PC-3 (cell line): ENCODE data around the gene TPM4. TPM values are rescaled to one million over a fixed set of nuclear protein-coding genes. Genes with fewer than 3 reads are reported as not detected.
A peak's percentile ranks its signal among the peaks of the same experiment; 100 is the strongest.

Source experiments
- ATAC-seq: fragments of 200-7000 bp; cut with Tn5 transposase; 2 replicates; pipeline ENCODE4 v1.9.1; 2020; ENCODE audit warnings: mild to moderate bottlenecking, moderate library complexity
- BruUV-seq: library from RNA; stranded (reverse); fragments of 400-500 nt; replicated peaks from 2 replicates; lab custom pipeline; 2021; lab: Mats Ljungman, UMichigan
- CTCF ChIA-PET: fragments of 300-600 bp; sonication (Branson Sonifier 250); formaldehyde crosslinking; loops from one replicate; lab custom pipeline; 2022; ENCODE audit warnings: antibody characterized with exemption; lab: Charles Lee
- POLR2A ChIA-PET: fragments of 300-600 bp; sonication (Branson Sonifier 250); formaldehyde crosslinking; loops from one replicate; lab custom pipeline; 2022; ENCODE audit warnings: antibody characterized with exemption; ENCODE audit not compliant: unreplicated experiment; lab: Charles Lee
- DNase-seq: peaks from one replicate; pipeline ENCODE4 v3.0.0-alpha.2; 2015
- H2AFZ ChIP-seq: fragments of 300-600 bp; sonication (generic); 2 replicates; pipeline ENCODE4 v1.6.0; 2016; ENCODE audit warnings: antibody characterized with exemption, low read length
- H3F3A ChIP-seq: fragments of 300-600 bp; sonication (generic); one replicate; pipeline ENCODE4 v1.6.0; 2017; ENCODE audit warnings: antibody characterized with exemption, low read length, control low read depth, mild to moderate bottlenecking; ENCODE audit not compliant: unreplicated experiment
- H3K27ac ChIP-seq: fragments of 300-600 bp; sonication (generic); 2 replicates; pipeline ENCODE4 v1.5.1; 2016; ENCODE audit warnings: mild to moderate bottlenecking, low read length
- H3K27me3 ChIP-seq: fragments of 300-600 bp; sonication (generic); 2 replicates; pipeline ENCODE4 v1.6.1; 2016; ENCODE audit warnings: low read length, mixed read lengths
- H3K36me3 ChIP-seq: fragments of 300-600 bp; sonication (generic); 2 replicates; pipeline ENCODE4 v1.6.1; 2016; ENCODE audit warnings: low read depth, mixed run types, low read length, mixed read lengths
- H3K4me1 ChIP-seq: fragments of 300-600 bp; sonication (generic); 2 replicates; pipeline ENCODE4 v1.5.1; 2016; ENCODE audit warnings: low read length; ENCODE audit not compliant: insufficient read depth
- H3K4me2 ChIP-seq: fragments of 300-600 bp; sonication (generic); 2 replicates; pipeline ENCODE4 v1.6.0; 2016; ENCODE audit warnings: low read length
- H3K4me3 ChIP-seq: fragments of 300-600 bp; sonication (generic); 2 replicates; pipeline ENCODE4 v1.5.1; 2016; ENCODE audit warnings: mild to moderate bottlenecking, low read length, mixed read lengths
- H3K79me2 ChIP-seq: fragments of 300-600 bp; sonication (generic); 2 replicates; pipeline ENCODE4 v1.6.1; 2017; ENCODE audit warnings: low read length, mixed read lengths
- H3K9ac ChIP-seq: fragments of 300-600 bp; sonication (generic); 2 replicates; pipeline ENCODE4 v1.6.0; 2016; ENCODE audit warnings: mild to moderate bottlenecking, low read length
- H3K9me2 ChIP-seq: fragments of 300-600 bp; sonication (generic); replicated peaks from 2 replicates; pipeline ENCODE4 v1.6.1; 2016; ENCODE audit warnings: mixed run types, low read length, mixed read lengths
- H3K9me3 ChIP-seq: fragments of 300-600 bp; sonication (generic); 2 replicates; pipeline ENCODE4 v1.6.1; 2016; ENCODE audit warnings: low read length, mixed read lengths
- H4K20me1 ChIP-seq: fragments of 300-600 bp; sonication (generic); 2 replicates; pipeline ENCODE4 v1.6.1; 2016; ENCODE audit warnings: low read length, mixed read lengths
- EZH2 ChIP-seq: fragments of 300-600 bp; sonication (generic); IDR thresholded peaks from one replicate; pipeline ENCODE4 v1.6.1; 2017; ENCODE audit warnings: antibody characterized with exemption, mild to moderate bottlenecking, low read length; ENCODE audit not compliant: unreplicated experiment
- EZH2phosphoT487 ChIP-seq: fragments of 300-600 bp; sonication (generic); IDR thresholded peaks from 2 replicates; pipeline ENCODE4 v1.6.1; 2018; ENCODE audit warnings: mild to moderate bottlenecking, antibody characterized with exemption, low read length, borderline replicate concordance
- intact Hi-C: fragments of 100-400 bp; cut with micrococcal nuclease; formaldehyde crosslinking; loops from 2 replicates; pipeline ENCODE4 v1.9.0; 2023
- total RNA-seq: library from RNA; depleted of rRNA; stranded (reverse); fragments of >200 nt; gene quantifications from 2 replicates; pipeline ENCODE4 v1.2.3, GENCODE V29; 2014
- TF ChIP-seq, protein P1 (sequence below): fragments of 300-600 bp; sonication (generic); conservative IDR thresholded peaks from 2 replicates; pipeline ENCODE4 v1.5.1; 2017; ENCODE audit warnings: antibody characterized with exemption, low read depth, mild to moderate bottlenecking, low read length

Gene TPM4
- total RNA-seq, 1 experiment from 2014 or later: 135 TPM

DNA sequence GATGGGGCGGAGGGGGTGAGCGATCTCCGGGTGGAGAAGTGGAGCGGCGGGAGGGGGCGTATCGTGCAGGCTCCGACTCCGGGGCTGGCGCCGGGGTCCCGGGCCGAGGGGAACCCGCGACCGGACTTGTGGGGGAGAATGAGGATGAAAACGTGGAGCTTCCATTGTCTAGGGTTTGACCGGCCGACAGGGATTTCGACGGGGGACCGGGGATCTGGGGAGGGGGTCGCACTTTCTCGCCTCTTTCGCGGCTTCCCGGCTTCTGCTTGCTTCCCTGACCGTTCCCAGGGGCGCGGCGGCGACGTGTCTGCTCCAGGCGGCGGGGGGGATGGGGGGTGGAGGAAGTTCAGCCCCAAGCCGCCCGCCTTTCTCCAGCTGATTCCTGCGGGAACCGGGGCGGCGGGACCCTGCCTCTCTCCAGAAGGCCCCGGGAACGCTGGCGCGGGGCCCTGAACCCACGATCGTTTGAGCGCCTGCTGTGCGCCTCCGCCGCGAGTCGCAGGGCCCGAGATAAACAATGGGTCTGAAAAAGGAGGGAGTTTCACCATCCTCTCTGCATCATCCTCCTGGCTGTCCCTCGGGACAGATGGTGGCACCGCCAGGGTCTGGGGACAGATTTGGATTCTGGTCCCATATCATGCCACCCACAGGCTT is 790 bp downstream of the TPM4 start:
- no TSS peak for BruUV-seq
- peaks cover 32% of the 10 kb centered on the region for H3K4me1 ChIP-seq
- DNase-seq (no peak), ATAC-seq (no peak)
- no peaks in the 10 kb centered on the region for H3K27me3 ChIP-seq
- no peak overlapping the region for H3K4me3 ChIP-seq
- intact Hi-C loops: no loop called here
- no peak overlapping the region for H3K9ac ChIP-seq
- H3K27ac ChIP-seq: peak overlapping the region; percentile 98
- H3K36me3 ChIP-seq: peaks cover 55% of the 10 kb centered on the region
- CTCF ChIA-PET: no interaction called here
- H3K4me2 ChIP-seq: no peak overlapping the region
- peaks cover 57% of the 10 kb centered on the region for H3K79me2 ChIP-seq
- H3K9me3 ChIP-seq: no peaks in the 10 kb centered on the region
- H4K20me1 ChIP-seq: no peaks in the 10 kb centered on the region
- TF ChIP-seq EZH2 (no peak), EZH2phosphoT487 (no peak)
- TF ChIP-seq, protein P1, sequence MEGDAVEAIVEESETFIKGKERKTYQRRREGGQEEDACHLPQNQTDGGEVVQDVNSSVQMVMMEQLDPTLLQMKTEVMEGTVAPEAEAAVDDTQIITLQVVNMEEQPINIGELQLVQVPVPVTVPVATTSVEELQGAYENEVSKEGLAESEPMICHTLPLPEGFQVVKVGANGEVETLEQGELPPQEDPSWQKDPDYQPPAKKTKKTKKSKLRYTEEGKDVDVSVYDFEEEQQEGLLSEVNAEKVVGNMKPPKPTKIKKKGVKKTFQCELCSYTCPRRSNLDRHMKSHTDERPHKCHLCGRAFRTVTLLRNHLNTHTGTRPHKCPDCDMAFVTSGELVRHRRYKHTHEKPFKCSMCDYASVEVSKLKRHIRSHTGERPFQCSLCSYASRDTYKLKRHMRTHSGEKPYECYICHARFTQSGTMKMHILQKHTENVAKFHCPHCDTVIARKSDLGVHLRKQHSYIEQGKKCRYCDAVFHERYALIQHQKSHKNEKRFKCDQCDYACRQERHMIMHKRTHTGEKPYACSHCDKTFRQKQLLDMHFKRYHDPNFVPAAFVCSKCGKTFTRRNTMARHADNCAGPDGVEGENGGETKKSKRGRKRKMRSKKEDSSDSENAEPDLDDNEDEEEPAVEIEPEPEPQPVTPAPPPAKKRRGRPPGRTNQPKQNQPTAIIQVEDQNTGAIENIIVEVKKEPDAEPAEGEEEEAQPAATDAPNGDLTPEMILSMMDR: no peak
- peaks cover 9% of the 10 kb centered on the region for H3F3A ChIP-seq
- POLR2A ChIA-PET: interaction anchor here (0.6 kb wide), 1 partner anchor 326 kb away, joined by 5 read pairs; no protein-coding TSS in a partner anchor
- no peaks in the 10 kb centered on the region for H3K9me2 ChIP-seq
- no peak overlapping the region for H2AFZ ChIP-seq

DNA sequence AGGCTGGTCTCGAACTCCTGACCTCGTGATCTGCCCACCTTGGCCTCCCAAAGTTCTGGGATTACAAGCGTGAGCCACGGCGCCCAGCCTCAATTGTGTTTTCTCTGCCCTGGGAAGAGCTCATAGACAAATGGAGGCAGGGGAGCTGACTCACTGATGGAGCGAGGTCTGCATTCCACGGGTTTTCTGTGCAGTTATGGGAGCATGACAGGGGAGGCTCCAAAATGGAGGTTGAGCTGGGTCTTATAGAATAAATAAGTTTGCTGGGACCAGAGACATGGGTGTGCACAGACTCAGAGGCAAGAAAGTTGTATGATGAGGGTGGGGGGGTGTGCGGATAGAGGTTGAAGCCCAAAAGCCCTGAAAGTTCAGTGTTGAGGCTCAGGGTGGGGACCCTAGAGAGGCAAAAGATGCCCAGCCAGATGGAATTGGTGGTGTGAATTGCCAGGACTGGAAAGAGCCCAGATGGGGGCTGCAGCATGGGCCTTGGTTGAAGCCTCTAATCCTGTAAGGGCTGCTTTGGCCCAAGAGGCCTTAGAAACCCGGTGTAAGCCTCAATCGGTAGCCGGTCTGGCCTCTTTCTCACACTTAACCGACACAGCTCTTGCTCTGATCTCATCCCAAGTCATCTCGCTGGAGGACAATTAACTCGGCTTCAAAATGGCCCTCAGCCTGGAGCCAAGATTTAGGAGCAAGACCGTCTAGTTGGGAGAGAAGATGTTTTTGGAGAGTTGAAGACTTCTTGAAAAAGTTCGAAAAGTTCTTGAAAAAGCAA is 1.9 kb downstream of the TPM4 start:
- H3K36me3 ChIP-seq: peaks cover 52% of the 10 kb centered on the region
- peaks cover 46% of the 10 kb centered on the region for H3K79me2 ChIP-seq
- BruUV-seq: TSS peak; percentile 98
- H2AFZ ChIP-seq: no peak overlapping the region
- no peaks in the 10 kb centered on the region for H4K20me1 ChIP-seq
- peak overlapping the region; percentile 98 for H3K27ac ChIP-seq
- intact Hi-C loops: no loop called here
- peak; percentile 36 for ATAC-seq
- peak overlapping the region; percentile 45 for H3K4me2 ChIP-seq
- CTCF ChIA-PET: interaction anchor here (0.5 to 1.1 kb wide), 4 partner anchors 8 to 36 kb away, joined by 3 to 7 read pairs (median 4); no protein-coding TSS in a partner anchor
- peaks cover 32% of the 10 kb centered on the region for H3K4me1 ChIP-seq
- H3K27me3 ChIP-seq: no peaks in the 10 kb centered on the region
- H3K9me2 ChIP-seq: no peaks in the 10 kb centered on the region
- H3K4me3 ChIP-seq: no peak overlapping the region
- TF ChIP-seq EZH2phosphoT487: no peak
- no peak for TF ChIP-seq EZH2
- TF ChIP-seq, protein P1: no peak
- peaks cover 9% of the 10 kb centered on the region for H3F3A ChIP-seq
- no peaks in the 10 kb centered on the region for H3K9me3 ChIP-seq
- POLR2A ChIA-PET: interaction anchor here (0.6 to 1.2 kb wide), 4 partner anchors 8 to 327 kb away, joined by 3 to 9 read pairs (median 4); no protein-coding TSS in a partner anchor
- DNase-seq: peak; percentile 67
- H3K9ac ChIP-seq: peak overlapping the region; percentile 84
